Measurements from ENCODE around the gene RBFA. TPM values are rescaled to one million over a fixed set of nuclear protein-coding genes. Genes with fewer than 3 reads are reported as not detected.
"Not testable (repeated sequence)": the region's sequence is repeated elsewhere in the genome, so short reads cannot be mapped to it uniquely, and the experiment has no call there.

Gene RBFA
- total RNA-seq (2014; rRNA removed; shearing (Covaris generic)) = 24.0 and 26.1 TPM in 2 replicates

- peak within 1 kb of the TSS; percentile 83 for H3K4me3 ChIP-seq
- DNase-seq = peak; percentile 94 to 98
- H3K36me3 ChIP-seq = no peaks in the 10 kb centered on the region
- H3K9me3 ChIP-seq (replicated peaks) = no peaks in the 10 kb centered on the region
- peak within 1 kb of the TSS; percentile 79 for H3K27ac ChIP-seq
- no peaks in the 10 kb centered on the region for H3K27me3 ChIP-seq
- H3K4me1 ChIP-seq = peaks cover 3% of the 10 kb centered on the region; the same call in 1 of the 2 replicates
Measured at GRCh38 chr18:80034068-80034851, at the start of gene RBFA. TSS of gene RBFA (plus strand) at chr18:80034434. CDS start at chr18:80034496, 62 bp downstream.

- H3K36me3 ChIP-seq = no peaks in the 10 kb centered on the region; the same call in 1 of the 2 replicates
- H3K9me3 ChIP-seq (replicated peaks) = no peaks in the 10 kb centered on the region
- no peaks in the 10 kb centered on the region for H3K27me3 ChIP-seq
- no peak for DNase-seq
- H3K27ac ChIP-seq = no peak overlapping the region
- no peaks in the 10 kb centered on the region for H3K4me1 ChIP-seq
- H3K4me3 ChIP-seq = no peak overlapping the region
Measured at GRCh38 chr18:79985172-79985571, 49.1 kb upstream of the RBFA start.

GRCh38 chr18:79986726-79987125 lies 47.5 kb upstream of the RBFA start:
- H3K36me3 ChIP-seq = no peaks in the 10 kb centered on the region; the same call in 1 of the 2 replicates
- DNase-seq = no peak
- H3K27ac ChIP-seq = no peak overlapping the region
- H3K4me3 ChIP-seq = peak overlapping the region; percentile 79
- H3K27me3 ChIP-seq = no peaks in the 10 kb centered on the region
- no peaks in the 10 kb centered on the region for H3K9me3 ChIP-seq (replicated peaks)
- no peaks in the 10 kb centered on the region for H3K4me1 ChIP-seq

- H3K9me3 ChIP-seq (replicated peaks) = no peaks in the 10 kb centered on the region
- no peaks in the 10 kb centered on the region; the same call in 1 of the 2 replicates for H3K36me3 ChIP-seq
- no peak for DNase-seq
- no peaks in the 10 kb centered on the region for H3K4me1 ChIP-seq
- no peak overlapping the region for H3K27ac ChIP-seq
- no peaks in the 10 kb centered on the region for H3K27me3 ChIP-seq
- H3K4me3 ChIP-seq = peak overlapping the region; percentile 79
Measured at GRCh38 chr18:79987566-79987965, 46.7 kb upstream of the RBFA start.

- no peaks in the 10 kb centered on the region for H3K9me3 ChIP-seq (replicated peaks)
- DNase-seq = peak; percentile 53 to 57
- H3K27me3 ChIP-seq = no peaks in the 10 kb centered on the region
- peak overlapping the region; percentile 79 for H3K4me3 ChIP-seq
- H3K4me1 ChIP-seq = no peaks in the 10 kb centered on the region
- no peak overlapping the region; the same call in 1 of the 2 replicates for H3K27ac ChIP-seq
- H3K36me3 ChIP-seq = no peaks in the 10 kb centered on the region; the same call in 1 of the 2 replicates
Measured at GRCh38 chr18:79988071-79988450, 46.2 kb upstream of the RBFA start.

- Histone ChIP-seq H3K9me3 (replicated peaks) (no peaks in the 10 kb centered on the region), H3K27me3 (no peaks in the 10 kb centered on the region), H3K36me3 (no peaks in the 10 kb centered on the region; the same call in 1 of the 2 replicates), H3K4me3 (peak within 1 kb of the TSS; percentile 79), H3K27ac (peak within 1 kb of the TSS; percentile 90), H3K4me1 (no peaks in the 10 kb centered on the region)
- DNase-seq = peak; percentile 69 to 76
Measured at GRCh38 chr18:79988451-79989194, 45.6 kb upstream of the RBFA start, which contains the start of gene TXNL4A. TSS of gene TXNL4A (minus strand) at chr18:79988563. CDS start at chr18:79988392, 171 bp downstream.

GRCh38 chr18:79989195-79989497 lies 45.1 kb upstream of the RBFA start:
- no peak for DNase-seq
- peak overlapping the region; percentile 79 for H3K4me3 ChIP-seq
- no peaks in the 10 kb centered on the region for H3K4me1 ChIP-seq
- H3K9me3 ChIP-seq (replicated peaks) = no peaks in the 10 kb centered on the region
- H3K27me3 ChIP-seq = no peaks in the 10 kb centered on the region
- peak overlapping the region; percentile 90 for H3K27ac ChIP-seq
- no peaks in the 10 kb centered on the region; the same call in 1 of the 2 replicates for H3K36me3 ChIP-seq

- Histone ChIP-seq H3K9me3 (replicated peaks) (no peaks in the 10 kb centered on the region), H3K4me1 (no peaks in the 10 kb centered on the region), H3K27me3 (no peaks in the 10 kb centered on the region), H3K4me3 (no peak overlapping the region), H3K27ac (no peak overlapping the region), H3K36me3 (no peaks in the 10 kb centered on the region; the same call in 1 of the 2 replicates)
- DNase-seq = no peak
Measured at GRCh38 chr18:79991494-79991893, 42.7 kb upstream of the RBFA start.

- not testable (repeated sequence) for H3K9me3 ChIP-seq (replicated peaks); H3K27ac ChIP-seq; H3K27me3 ChIP-seq; H3K4me1 ChIP-seq; H3K4me3 ChIP-seq; DNase-seq; H3K36me3 ChIP-seq
Measured at GRCh38 chr18:79999701-80000100, 34.5 kb upstream of the RBFA start.

GRCh38 chr18:80000877-80001276 lies 33.4 kb upstream of the RBFA start:
- DNase-seq = no peak
- Histone ChIP-seq H3K4me3 (no peak overlapping the region), H3K9me3 (replicated peaks) (no peaks in the 10 kb centered on the region), H3K36me3 (no peaks in the 10 kb centered on the region), H3K27me3 (no peaks in the 10 kb centered on the region), H3K27ac (no peak overlapping the region), H3K4me1 (no peaks in the 10 kb centered on the region)

GRCh38 chr18:80002468-80002867 lies 31.8 kb upstream of the RBFA start:
- H3K27me3 ChIP-seq = no peaks in the 10 kb centered on the region
- no peak overlapping the region for H3K4me3 ChIP-seq
- H3K27ac ChIP-seq = no peak overlapping the region
- H3K4me1 ChIP-seq = no peaks in the 10 kb centered on the region
- no peak for DNase-seq
- no peaks in the 10 kb centered on the region for H3K9me3 ChIP-seq (replicated peaks)
- H3K36me3 ChIP-seq = no peaks in the 10 kb centered on the region

- H3K36me3 ChIP-seq = no peaks in the 10 kb centered on the region
- no peak overlapping the region for H3K27ac ChIP-seq
- no peak overlapping the region for H3K4me3 ChIP-seq
- H3K9me3 ChIP-seq (replicated peaks) = no peaks in the 10 kb centered on the region
- no peaks in the 10 kb centered on the region for H3K4me1 ChIP-seq
- DNase-seq = no peak
- no peaks in the 10 kb centered on the region for H3K27me3 ChIP-seq
Measured at GRCh38 chr18:80004600-80005342, 29.5 kb upstream of the RBFA start.

GRCh38 chr18:80006724-80007123 lies 27.5 kb upstream of the RBFA start:
- H3K27me3 ChIP-seq = no peaks in the 10 kb centered on the region
- H3K27ac ChIP-seq = no peak overlapping the region
- no peak for DNase-seq
- no peaks in the 10 kb centered on the region for H3K36me3 ChIP-seq
- H3K4me3 ChIP-seq = no peak overlapping the region
- H3K9me3 ChIP-seq (replicated peaks) = no peaks in the 10 kb centered on the region
- no peaks in the 10 kb centered on the region for H3K4me1 ChIP-seq

GRCh38 chr18:80009661-80010550 lies 24.3 kb upstream of the RBFA start:
- Histone ChIP-seq H3K4me1 (no peaks in the 10 kb centered on the region), H3K9me3 (replicated peaks) (no peaks in the 10 kb centered on the region), H3K36me3 (no peaks in the 10 kb centered on the region), H3K27ac (no peak overlapping the region), H3K27me3 (no peaks in the 10 kb centered on the region), H3K4me3 (no peak overlapping the region)
- no peak for DNase-seq

All from SJCRH30 (cell line).